Measurements from ENCODE around the gene GPR34.

The GPR34 gene

DNA sequence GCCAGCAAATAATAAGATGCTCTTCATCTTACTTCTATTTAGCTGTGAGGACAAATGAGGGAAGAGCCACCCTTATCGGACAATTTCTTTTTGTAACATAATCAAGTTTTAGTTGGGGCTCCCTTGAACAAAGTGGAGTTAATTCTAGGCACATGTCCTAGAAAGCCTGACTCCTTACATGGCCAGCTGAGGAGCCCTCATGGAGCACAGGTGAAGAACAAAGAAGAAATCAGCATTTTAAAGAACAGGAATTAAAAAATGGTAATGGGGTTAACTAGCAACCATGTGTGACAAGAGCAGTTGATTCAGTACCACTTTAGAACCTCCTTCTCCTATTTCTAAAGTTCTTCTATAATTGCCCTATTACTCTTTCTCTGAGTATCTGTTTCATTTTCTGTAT is 51.1 kb downstream of the GPR34 start:
- DNase-seq: no peak

Data from bone marrow (tissue), 2 donors.